Uterus (tissue), 2 donors: ENCODE results near the gene CHAD.

Experiments
- POLR2A ChIP-seq, 2 donors: fragments of 450-650 bp; IDR thresholded peaks; one replicate each; pipeline ENCODE4 v1.6.1; 2016; ENCODE audit warnings: antibody characterized with exemption in 2 of 2, mild to moderate bottlenecking in 1 of 2, moderate library complexity in 1 of 2
- TF ChIP-seq, protein P1 (sequence below), 4 experiments: fragments of 200-600 bp in 2 of 4; fragments of 450-650 bp in 2 of 4; sonication (generic) in 2 of 4; IDR thresholded peaks; one replicate each; pipeline ENCODE4 v1.5.1; 2016 to 2019; ENCODE audit warnings: antibody characterized with exemption in 4 of 4, mild to moderate bottlenecking in 2 of 4, moderate library complexity in 1 of 4

DNA sequence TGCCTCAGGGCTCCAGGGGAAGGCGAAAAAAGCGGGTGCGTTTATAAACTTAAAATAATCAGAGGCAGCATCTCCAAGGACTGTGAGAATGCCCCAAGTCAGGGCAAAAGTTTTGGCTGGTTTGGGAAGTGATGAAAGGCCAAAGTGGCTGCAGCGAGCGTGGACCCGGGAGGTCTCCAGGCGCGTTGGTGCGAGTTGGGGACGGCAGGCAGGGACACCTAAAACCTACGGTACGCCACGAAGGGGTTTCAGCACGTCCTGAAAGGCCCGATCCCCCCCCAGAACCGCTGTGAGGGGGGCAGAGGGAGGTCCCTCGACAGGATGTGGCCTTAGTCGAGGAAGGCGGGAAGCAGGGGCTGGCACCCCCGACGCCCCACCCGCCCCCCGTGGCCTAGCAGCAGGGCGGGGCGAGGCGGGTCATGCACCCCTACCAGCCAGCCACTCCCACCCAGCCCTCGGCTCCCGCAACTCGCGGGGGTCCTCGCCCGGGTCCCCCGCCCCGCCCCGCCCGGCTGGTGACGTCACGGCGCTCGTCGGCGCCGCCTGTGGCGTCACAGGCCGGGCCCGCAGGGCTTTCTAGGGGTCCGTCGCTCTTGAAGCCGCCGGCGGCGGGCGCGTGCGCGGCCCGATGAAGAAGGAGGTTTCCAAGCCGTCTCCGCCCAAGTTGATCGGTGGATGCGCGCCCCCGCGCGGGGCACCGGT, 39.3 kb upstream of the CHAD start, which contains the start of gene MYCBPAP:
- TF ChIP-seq, protein P1, sequence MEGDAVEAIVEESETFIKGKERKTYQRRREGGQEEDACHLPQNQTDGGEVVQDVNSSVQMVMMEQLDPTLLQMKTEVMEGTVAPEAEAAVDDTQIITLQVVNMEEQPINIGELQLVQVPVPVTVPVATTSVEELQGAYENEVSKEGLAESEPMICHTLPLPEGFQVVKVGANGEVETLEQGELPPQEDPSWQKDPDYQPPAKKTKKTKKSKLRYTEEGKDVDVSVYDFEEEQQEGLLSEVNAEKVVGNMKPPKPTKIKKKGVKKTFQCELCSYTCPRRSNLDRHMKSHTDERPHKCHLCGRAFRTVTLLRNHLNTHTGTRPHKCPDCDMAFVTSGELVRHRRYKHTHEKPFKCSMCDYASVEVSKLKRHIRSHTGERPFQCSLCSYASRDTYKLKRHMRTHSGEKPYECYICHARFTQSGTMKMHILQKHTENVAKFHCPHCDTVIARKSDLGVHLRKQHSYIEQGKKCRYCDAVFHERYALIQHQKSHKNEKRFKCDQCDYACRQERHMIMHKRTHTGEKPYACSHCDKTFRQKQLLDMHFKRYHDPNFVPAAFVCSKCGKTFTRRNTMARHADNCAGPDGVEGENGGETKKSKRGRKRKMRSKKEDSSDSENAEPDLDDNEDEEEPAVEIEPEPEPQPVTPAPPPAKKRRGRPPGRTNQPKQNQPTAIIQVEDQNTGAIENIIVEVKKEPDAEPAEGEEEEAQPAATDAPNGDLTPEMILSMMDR (IDR thresholded peaks at IDR 0.05) = peak; percentile 11 to 27 (median 14)
- TF ChIP-seq POLR2A (IDR thresholded peaks at IDR 0.05) = peak in 1 of 2 donors; percentile 50
